ENCODE results near the gene GPC5.

- TF ChIP-seq CREB1 (IDR thresholded peaks at IDR 0.05; ENCODE audit: low read depth) (no peak), EP300 (IDR thresholded peaks at IDR 0.05; ENCODE audit: borderline replicate concordance) (no peak), TAF1 (IDR thresholded peaks at IDR 0.05; ENCODE audit: low read depth) (no peak), TCF12 (IDR thresholded peaks at IDR 0.05; ENCODE audit: low read depth) (no peak)
Observed at GRCh38 chr13:91406619-91407018, 8.2 kb downstream of the GPC5 start.
